K562 (cell line): Measurements from ENCODE around the gene CHPF. TPM values are rescaled to one million over a fixed set of nuclear protein-coding genes. Genes with fewer than 3 reads are reported as not detected.

Experiments
- ARID3B ChIP-seq: fragments of 250-450 bp; sonication (Bioruptor Pico); IDR thresholded peaks from 2 replicates; pipeline ENCODE4 v1.4.0; 2020; ENCODE audit warnings: borderline replicate concordance
- CBX5 ChIP-seq: IDR thresholded peaks from 2 replicates; pipeline ENCODE4 v1.6.1; 2014; ENCODE audit warnings: low read depth, borderline replicate concordance
- CEBPB ChIP-seq: fragments of 450-650 bp; IDR thresholded peaks from 2 replicates; pipeline ENCODE4 v1.6.1; 2016; ENCODE audit warnings: missing genetic modification characterization, missing compliant biosample characterization
- E2F3 ChIP-seq: fragments of 250-450 bp; sonication (Bioruptor Pico); IDR thresholded peaks from 2 replicates; pipeline ENCODE4 v1.4.0; 2020; ENCODE audit warnings: mild to moderate bottlenecking
- JUN ChIP-seq, 2 experiments: sonication (generic) in 1 of 2; formaldehyde crosslinking in 1 of 2; IDR thresholded peaks; 2 replicates each; pipeline versions ENCODE4 v1.6.1 to v1.8.0; 2012 to 2022; ENCODE audit warnings: borderline replicate concordance in 2 of 2, mild to moderate bottlenecking in 2 of 2, improper control_type of control experiment in 1 of 2, low read depth in 1 of 2, low read length in 1 of 2, missing genetic modification reagents in 1 of 2
- MTA3 ChIP-seq: fragments of 450-650 bp; formaldehyde crosslinking; IDR thresholded peaks from 2 replicates; pipeline ENCODE4 v1.6.1; 2017; ENCODE audit warnings: mild to moderate bottlenecking, borderline replicate concordance
- PBX2 ChIP-seq, 2 experiments: IDR thresholded peaks in 1 of 2; conservative IDR thresholded peaks in 1 of 2; 2 replicates each; pipeline ENCODE4 v1.6.1; 2016; ENCODE audit warnings: low read depth in 2 of 2, mild to moderate bottlenecking in 1 of 2, missing compliant biosample characterization in 1 of 2, missing genetic modification characterization in 1 of 2, moderate library complexity in 1 of 2
- PHF20 ChIP-seq: fragments of 450-650 bp; IDR thresholded peaks from 2 replicates; pipeline ENCODE4 v1.6.1; 2018; ENCODE audit not compliant: partially characterized antibody
- SRSF3 ChIP-seq: fragments of 200-400 bp; formaldehyde crosslinking; IDR thresholded peaks from 2 replicates; pipeline ENCODE4 v1.6.1; 2016; ENCODE audit warnings: mild to moderate bottlenecking, low read length, moderate library complexity; ENCODE audit not compliant: insufficient read depth
- TAL1 ChIP-seq: fragments of 450-650 bp; IDR thresholded peaks from 2 replicates; pipeline ENCODE4 v1.6.1; 2016; ENCODE audit warnings: mild to moderate bottlenecking
- U2AF1 ChIP-seq: fragments of 200-400 bp; formaldehyde crosslinking; optimal IDR thresholded peaks from 2 replicates; pipeline ENCODE3; 2017; ENCODE audit warnings: mild to moderate bottlenecking, low read depth, low read length, moderate library complexity
- USF2 ChIP-seq: sonication (generic); formaldehyde crosslinking; IDR thresholded peaks from 2 replicates; pipeline ENCODE4 v1.5.0; 2020; ENCODE audit warnings: missing genetic modification reagents
- ZC3H11A ChIP-seq: IDR thresholded peaks from 2 replicates; pipeline ENCODE4 v1.6.1; 2012; ENCODE audit warnings: low read depth, low read length, improper control_type of control experiment
- ZEB2 ChIP-seq: fragments of 450-650 bp; IDR thresholded peaks from 2 replicates; pipeline ENCODE4 v1.6.1; 2016
- ZNF232 ChIP-seq: sonication (generic); formaldehyde crosslinking; IDR thresholded peaks from 2 replicates; pipeline ENCODE4 v1.8.0; 2022; ENCODE audit warnings: mild to moderate bottlenecking, missing genetic modification reagents
- ZNF280A ChIP-seq: fragments of 450-650 bp; IDR thresholded peaks from 2 replicates; pipeline ENCODE4 v1.6.1; 2018; ENCODE audit warnings: mild to moderate bottlenecking, low read depth; ENCODE audit not compliant: partially characterized antibody
- ZNF589 ChIP-seq: fragments of 200-800 bp; sonication (Bioruptor generic); IDR thresholded peaks from 2 replicates; pipeline ENCODE4 v1.6.1; 2016; ENCODE audit warnings: low read depth, missing genetic modification characterization, missing compliant biosample characterization
- polyA plus RNA-seq, 8 experiments: library from polyadenylated mRNA; depleted of rRNA in 4 of 8; stranded (reverse) in 5 of 8; unstranded in 3 of 8; fragments of >200 nt; fragmentation: Nextera tagmentation in 2 of 8; fragmentation: Illumina TruSeq in 1 of 8; extraction: Ambion mirVana in 2 of 8; extraction: Trizol in 1 of 8; gene quantifications; 2 replicates each; pipeline versions ENCODE4 v1.2.1 to v1.2.3, GENCODE V29; 2011 to 2014; ENCODE audit warnings: inconsistent platforms in 1 of 8, missing spikeins in 1 of 8
- total RNA-seq, 7 experiments: library from RNA; depleted of rRNA in 6 of 7; stranded (reverse); fragments of >200 nt in 6 of 7; fragmentation: Illumina TruSeq in 2 of 7; extraction: Trizol in 2 of 7; gene quantifications; 2 replicates each; pipeline versions ENCODE4 v1.2.1 to v1.2.3, GENCODE V29; 2011 to 2021; ENCODE audit warnings: low replicate concordance in 1 of 7

Gene CHPF
- total and polyA plus RNA-seq, 9 of the 15 experiments (the other 6 are each of a cell fraction or from before 2014, with no cell fraction given) = 0.15 to 57.2 (median 7.9) TPM

GRCh38 chr2:219509780-219510511, 33.7 kb downstream of the CHPF start (continued):
- TF ChIP-seq MTA3 = 0 out of 2 replicates have a peak, but pooled peaks have one; percentile 67
- TF ChIP-seq U2AF1 = no peak
- no peak for TF ChIP-seq ARID3B (CRISPR knock-in tag)
- peak; percentile 97 for TF ChIP-seq TAL1
- no peak for TF ChIP-seq CEBPB (tag)
- TF ChIP-seq CBX5 = peak; percentile 42; the same call in 1 of the 2 replicates
- no peak for TF ChIP-seq E2F3 (CRISPR knock-in tag)
- TF ChIP-seq ZNF589 = peak; percentile 65; the same call in 1 of the 2 replicates
- no peak for TF ChIP-seq USF2 (CRISPR knock-in tag)
- TF ChIP-seq ZNF232 (CRISPR knock-in tag) = no peak
- TF ChIP-seq JUN (IDR thresholded peaks at IDR 0.05; ENCODE audit: borderline replicate concordance, low read depth, low read length) = no peak
- TF ChIP-seq JUN (CRISPR knock-in tag; IDR thresholded peaks at IDR 0.05; ENCODE audit: borderline replicate concordance) = no peak
- 0 out of 2 replicates have a peak, but pooled peaks have one; percentile 63 for TF ChIP-seq ZEB2
- TF ChIP-seq SRSF3 = no peak
- no peak for TF ChIP-seq ZC3H11A
- no peak for TF ChIP-seq ZNF280A
- no peak for TF ChIP-seq PBX2 (CRISPR knock-in tag; IDR thresholded peaks at IDR 0.05; ENCODE audit: low read depth)
- peak; percentile 55 for TF ChIP-seq PBX2 (tag; conservative IDR thresholded peaks at IDR 0.05; ENCODE audit: low read depth)
- no peak for TF ChIP-seq PHF20
